ENCODE results near the gene ZKSCAN3. TPM values are rescaled to one million over a fixed set of nuclear protein-coding genes. Genes with fewer than 3 reads are reported as not detected.
"Not testable (repeated sequence)": the region's sequence is repeated elsewhere in the genome, so short reads cannot be mapped to it uniquely, and the experiment has no call there.

ZKSCAN3 gene
- total and polyA plus RNA-seq, 2 of the 8 experiments (the other 6 are each of a cell fraction or from before 2014, with no cell fraction given), result 2.7 to 9.8 TPM

DNA sequence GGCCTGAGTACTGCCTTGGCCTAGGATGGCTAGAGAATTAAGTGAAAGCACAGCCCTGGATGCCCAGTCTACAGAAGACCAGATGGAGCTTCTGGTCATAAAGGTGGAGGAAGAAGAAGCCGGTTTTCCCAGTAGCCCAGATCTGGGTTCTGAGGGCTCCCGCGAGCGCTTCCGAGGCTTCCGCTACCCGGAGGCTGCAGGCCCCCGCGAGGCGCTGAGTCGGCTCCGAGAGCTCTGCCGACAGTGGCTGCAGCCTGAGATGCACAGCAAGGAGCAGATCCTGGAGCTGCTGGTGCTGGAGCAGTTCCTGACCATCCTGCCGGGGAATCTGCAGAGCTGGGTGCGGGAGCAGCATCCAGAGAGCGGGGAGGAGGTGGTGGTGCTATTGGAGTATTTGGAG lies 9.8 kb downstream of the ZKSCAN3 start:
- H3K14ac ChIP-seq (ENCODE audit: insufficient read length); DNase-seq (ENCODE audit: low read depth in 1 of 2, low spot score in 2 of 2); H3K56ac ChIP-seq (replicated peaks; ENCODE audit: insufficient read length, low read depth, low read length): not testable (repeated sequence)

More for the DNA sequence above, 9.8 kb downstream of the ZKSCAN3 start:
- not testable (repeated sequence) for H3K27me3 ChIP-seq (replicated peaks in 1 of 4; ENCODE audit: control insufficient read depth in 3 of 4, extremely low read depth in 1 of 4, insufficient read depth in 3 of 4, low read length in 3 of 4); H3K79me2 ChIP-seq (ENCODE audit: control insufficient read depth in 1 of 2, insufficient read depth in 2 of 2, low read length in 2 of 2); H4K20me1 ChIP-seq (replicated peaks in 1 of 2; ENCODE audit: control insufficient read depth in 1 of 2, insufficient read depth in 2 of 2, low read length in 2 of 2); H3K9ac ChIP-seq (replicated peaks in 1 of 4; ENCODE audit: extremely low read depth in 1 of 4, low read depth in 3 of 4, low read length in 3 of 4); H3K27ac ChIP-seq (ENCODE audit: low read depth, low read length); H3K23ac ChIP-seq (ENCODE audit: insufficient read length); H3K18ac ChIP-seq (ENCODE audit: extremely low read depth, low read length); H2BK20ac ChIP-seq (ENCODE audit: low read length); H4K5ac ChIP-seq (ENCODE audit: insufficient read length, low read depth, low read length); H3K23me2 ChIP-seq (ENCODE audit: low read depth, low read length); H2BK15ac ChIP-seq (ENCODE audit: low read length); H2AK5ac ChIP-seq (ENCODE audit: low read depth, low read length); H2AFZ ChIP-seq (ENCODE audit: low read length); H4K8ac ChIP-seq (ENCODE audit: extremely low read depth, insufficient read depth, low read length); H2BK12ac ChIP-seq (ENCODE audit: low read depth, low read length); FAIRE-seq; H3K4me2 ChIP-seq (ENCODE audit: insufficient read depth in 1 of 2, low read depth in 2 of 2, low read length in 2 of 2); H2BK5ac ChIP-seq (ENCODE audit: low read depth, low read length); H2BK120ac ChIP-seq (replicated peaks; ENCODE audit: low read depth, low read length); H3K79me1 ChIP-seq (ENCODE audit: low read depth, low read length); H3K4ac ChIP-seq (replicated peaks; ENCODE audit: insufficient read length, low read depth, low read length); H3K4me3 ChIP-seq (ENCODE audit: extremely low read depth in 1 of 4, insufficient read depth in 2 of 4, low read depth in 3 of 4, low read length in 4 of 4); H3K4me1 ChIP-seq (replicated peaks in 1 of 4; ENCODE audit: control insufficient read depth in 3 of 4, insufficient read depth in 4 of 4, low read length in 3 of 4); H3K9me3 ChIP-seq (ENCODE audit: insufficient read depth in 2 of 2, low read depth in 1 of 2, low read length in 1 of 2); H4K91ac ChIP-seq (replicated peaks; ENCODE audit: insufficient read length, low read length)
- CTCF ChIA-PET (ENCODE audit: partially characterized antibody), result interaction anchor here (0.6 to 1.5 kb wide), 6 partner anchors 14 to 178 kb away, joined by 3 to 5 read pairs (median 3); no protein-coding TSS in a partner anchor
- H3K36me3 ChIP-seq (ENCODE audit: control insufficient read depth in 2 of 4, insufficient read depth in 4 of 4, low read length in 3 of 4), result peaks cover 0 to 10% (median 5%) of the 10 kb centered on the region in 4 experiments; a peak in 5 of 8 replicates
- POLR2A ChIA-PET (ENCODE audit: partially characterized antibody), result interaction anchor here (1.3 to 1.4 kb wide), 2 partner anchors 23 to 24 kb away, joined by 3 read pairs; no protein-coding TSS in a partner anchor
- 90% methylated on average over 15 of the region's 16 CpGs; no CpG with 5 or more reads in 1 of the 2 experiments for WGBS, 2 experiments (ENCODE audit: extremely low coverage in 1 of 2, insufficient coverage in 1 of 2, insufficient read length in 1 of 2, insufficient replicate concordance in 2 of 2, low coverage in 1 of 2, low lambda C conversion rate in 2 of 2, missing lambda C conversion rate in 1 of 2)

Measured in H1 (cell line).